Measurements from ENCODE around the gene SIRPB2. TPM values are rescaled to one million over a fixed set of nuclear protein-coding genes. Genes with fewer than 3 reads are reported as not detected.

SIRPB2 gene
- total and polyA plus RNA-seq, 10 of the 15 experiments (the other 5 are each of a cell fraction or from before 2014, with no cell fraction given), result not detected

DNA sequence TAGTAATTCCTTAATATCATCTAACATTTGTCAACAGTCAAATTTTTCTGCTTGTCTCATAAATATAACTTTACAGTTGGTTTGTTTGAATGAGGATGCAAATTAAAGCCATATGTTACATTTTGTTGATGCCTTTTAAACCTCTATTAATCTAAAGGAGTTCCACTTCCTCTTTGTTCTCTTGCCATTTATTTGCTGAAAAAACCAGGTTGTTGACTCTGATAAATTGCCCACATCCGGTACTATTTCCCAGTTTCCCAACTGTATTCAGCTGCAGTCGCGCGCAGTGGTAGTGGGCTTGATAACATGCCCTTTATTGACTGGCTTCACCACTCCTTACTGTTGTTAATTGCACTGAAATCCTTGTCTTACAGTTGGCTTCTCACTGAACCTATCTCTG, 32.8 kb upstream of the SIRPB2 start (continued):
- TF ChIP-seq, protein P1, sequence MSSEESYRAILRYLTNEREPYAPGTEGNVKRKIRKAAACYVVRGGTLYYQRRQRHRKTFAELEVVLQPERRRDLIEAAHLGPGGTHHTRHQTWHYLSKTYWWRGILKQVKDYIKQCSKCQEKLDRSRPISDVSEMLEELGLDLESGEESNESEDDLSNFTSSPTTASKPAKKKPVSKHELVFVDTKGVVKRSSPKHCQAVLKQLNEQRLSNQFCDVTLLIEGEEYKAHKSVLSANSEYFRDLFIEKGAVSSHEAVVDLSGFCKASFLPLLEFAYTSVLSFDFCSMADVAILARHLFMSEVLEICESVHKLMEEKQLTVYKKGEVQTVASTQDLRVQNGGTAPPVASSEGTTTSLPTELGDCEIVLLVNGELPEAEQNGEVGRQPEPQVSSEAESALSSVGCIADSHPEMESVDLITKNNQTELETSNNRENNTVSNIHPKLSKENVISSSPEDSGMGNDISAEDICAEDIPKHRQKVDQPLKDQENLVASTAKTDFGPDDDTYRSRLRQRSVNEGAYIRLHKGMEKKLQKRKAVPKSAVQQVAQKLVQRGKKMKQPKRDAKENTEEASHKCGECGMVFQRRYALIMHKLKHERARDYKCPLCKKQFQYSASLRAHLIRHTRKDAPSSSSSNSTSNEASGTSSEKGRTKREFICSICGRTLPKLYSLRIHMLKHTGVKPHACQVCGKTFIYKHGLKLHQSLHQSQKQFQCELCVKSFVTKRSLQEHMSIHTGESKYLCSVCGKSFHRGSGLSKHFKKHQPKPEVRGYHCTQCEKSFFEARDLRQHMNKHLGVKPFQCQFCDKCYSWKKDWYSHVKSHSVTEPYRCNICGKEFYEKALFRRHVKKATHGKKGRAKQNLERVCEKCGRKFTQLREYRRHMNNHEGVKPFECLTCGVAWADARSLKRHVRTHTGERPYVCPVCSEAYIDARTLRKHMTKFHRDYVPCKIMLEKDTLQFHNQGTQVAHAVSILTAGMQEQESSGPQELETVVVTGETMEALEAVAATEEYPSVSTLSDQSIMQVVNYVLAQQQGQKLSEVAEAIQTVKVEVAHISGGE (CRISPR knock-in tag; IDR thresholded peaks at IDR 0.05), result no peak
- TF ChIP-seq SREBF1 (IDR thresholded peaks at IDR 0.05; ENCODE audit: low read length) (no peak), MYC (IDR thresholded peaks at IDR 0.05; ENCODE audit: insufficient read depth, insufficient read length, insufficient replicate concordance, low read length, severe bottlenecking) (no peak), NFYB (IDR thresholded peaks at IDR 0.05; ENCODE audit: insufficient read depth, low read depth, low read length) (peak; percentile 47; the same call in 1 of the 2 replicates), DPF2 (IDR thresholded peaks at IDR 0.05) (peak; percentile 94), TARDBP (IDR thresholded peaks at IDR 0.05; ENCODE audit: borderline replicate concordance) (no peak), POLR2AphosphoS2 (IDR thresholded peaks at IDR 0.05; ENCODE audit: low read depth, low read length) (no peak), RUNX3 (IDR thresholded peaks at IDR 0.05; ENCODE audit: low read length) (peak; percentile 83), FOXK2 (IDR thresholded peaks at IDR 0.05) (no peak), JUND (IDR thresholded peaks at IDR 0.05; ENCODE audit: low read depth, low read length) (no peak), SIX5 (IDR thresholded peaks at IDR 0.05; ENCODE audit: low read depth, low read length, severe bottlenecking) (no peak), POLR2A (IDR thresholded peaks at IDR 0.05; ENCODE audit: low read depth, low read length) (no peak), EED (IDR thresholded peaks at IDR 0.05; ENCODE audit: low read depth) (peak; percentile 58; the same call in 1 of the 2 replicates), NR2F1 (conservative IDR thresholded peaks at IDR 0.05) (no peak), CREB1 (IDR thresholded peaks at IDR 0.05; ENCODE audit: low read depth) (no peak), HSF1 (IDR thresholded peaks at IDR 0.05; ENCODE audit: low read depth, low read length) (no peak), YY1 (IDR thresholded peaks at IDR 0.05; ENCODE audit: low read depth, low read length) (no peak), TCF3 (IDR thresholded peaks at IDR 0.05; ENCODE audit: borderline replicate concordance, insufficient read depth, low read depth, low read length) (no peak), CBFB (IDR thresholded peaks at IDR 0.05; ENCODE audit: low read depth) (no peak), MAX (IDR thresholded peaks at IDR 0.05; ENCODE audit: low read depth, low read length) (no peak), CREM (IDR thresholded peaks at IDR 0.05; ENCODE audit: low read depth) (no peak)
- TF ChIP-seq, protein P2, sequence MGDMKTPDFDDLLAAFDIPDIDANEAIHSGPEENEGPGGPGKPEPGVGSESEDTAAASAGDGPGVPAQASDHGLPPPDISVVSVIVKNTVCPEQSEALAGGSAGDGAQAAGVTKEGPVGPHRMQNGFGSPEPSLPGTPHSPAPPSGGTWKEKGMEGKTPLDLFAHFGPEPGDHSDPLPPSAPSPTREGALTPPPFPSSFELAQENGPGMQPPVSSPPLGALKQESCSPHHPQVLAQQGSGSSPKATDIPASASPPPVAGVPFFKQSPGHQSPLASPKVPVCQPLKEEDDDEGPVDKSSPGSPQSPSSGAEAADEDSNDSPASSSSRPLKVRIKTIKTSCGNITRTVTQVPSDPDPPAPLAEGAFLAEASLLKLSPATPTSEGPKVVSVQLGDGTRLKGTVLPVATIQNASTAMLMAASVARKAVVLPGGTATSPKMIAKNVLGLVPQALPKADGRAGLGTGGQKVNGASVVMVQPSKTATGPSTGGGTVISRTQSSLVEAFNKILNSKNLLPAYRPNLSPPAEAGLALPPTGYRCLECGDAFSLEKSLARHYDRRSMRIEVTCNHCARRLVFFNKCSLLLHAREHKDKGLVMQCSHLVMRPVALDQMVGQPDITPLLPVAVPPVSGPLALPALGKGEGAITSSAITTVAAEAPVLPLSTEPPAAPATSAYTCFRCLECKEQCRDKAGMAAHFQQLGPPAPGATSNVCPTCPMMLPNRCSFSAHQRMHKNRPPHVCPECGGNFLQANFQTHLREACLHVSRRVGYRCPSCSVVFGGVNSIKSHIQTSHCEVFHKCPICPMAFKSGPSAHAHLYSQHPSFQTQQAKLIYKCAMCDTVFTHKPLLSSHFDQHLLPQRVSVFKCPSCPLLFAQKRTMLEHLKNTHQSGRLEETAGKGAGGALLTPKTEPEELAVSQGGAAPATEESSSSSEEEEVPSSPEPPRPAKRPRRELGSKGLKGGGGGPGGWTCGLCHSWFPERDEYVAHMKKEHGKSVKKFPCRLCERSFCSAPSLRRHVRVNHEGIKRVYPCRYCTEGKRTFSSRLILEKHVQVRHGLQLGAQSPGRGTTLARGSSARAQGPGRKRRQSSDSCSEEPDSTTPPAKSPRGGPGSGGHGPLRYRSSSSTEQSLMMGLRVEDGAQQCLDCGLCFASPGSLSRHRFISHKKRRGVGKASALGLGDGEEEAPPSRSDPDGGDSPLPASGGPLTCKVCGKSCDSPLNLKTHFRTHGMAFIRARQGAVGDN (IDR thresholded peaks at IDR 0.05), result peak; percentile 28
- TF ChIP-seq, protein P3, sequence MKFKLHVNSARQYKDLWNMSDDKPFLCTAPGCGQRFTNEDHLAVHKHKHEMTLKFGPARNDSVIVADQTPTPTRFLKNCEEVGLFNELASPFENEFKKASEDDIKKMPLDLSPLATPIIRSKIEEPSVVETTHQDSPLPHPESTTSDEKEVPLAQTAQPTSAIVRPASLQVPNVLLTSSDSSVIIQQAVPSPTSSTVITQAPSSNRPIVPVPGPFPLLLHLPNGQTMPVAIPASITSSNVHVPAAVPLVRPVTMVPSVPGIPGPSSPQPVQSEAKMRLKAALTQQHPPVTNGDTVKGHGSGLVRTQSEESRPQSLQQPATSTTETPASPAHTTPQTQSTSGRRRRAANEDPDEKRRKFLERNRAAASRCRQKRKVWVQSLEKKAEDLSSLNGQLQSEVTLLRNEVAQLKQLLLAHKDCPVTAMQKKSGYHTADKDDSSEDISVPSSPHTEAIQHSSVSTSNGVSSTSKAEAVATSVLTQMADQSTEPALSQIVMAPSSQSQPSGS (IDR thresholded peaks at IDR 0.05; ENCODE audit: low read length), result no peak

Measured in GM12878 (cell line).